ENCODE measurements around the gene SUGCT.

DNA sequence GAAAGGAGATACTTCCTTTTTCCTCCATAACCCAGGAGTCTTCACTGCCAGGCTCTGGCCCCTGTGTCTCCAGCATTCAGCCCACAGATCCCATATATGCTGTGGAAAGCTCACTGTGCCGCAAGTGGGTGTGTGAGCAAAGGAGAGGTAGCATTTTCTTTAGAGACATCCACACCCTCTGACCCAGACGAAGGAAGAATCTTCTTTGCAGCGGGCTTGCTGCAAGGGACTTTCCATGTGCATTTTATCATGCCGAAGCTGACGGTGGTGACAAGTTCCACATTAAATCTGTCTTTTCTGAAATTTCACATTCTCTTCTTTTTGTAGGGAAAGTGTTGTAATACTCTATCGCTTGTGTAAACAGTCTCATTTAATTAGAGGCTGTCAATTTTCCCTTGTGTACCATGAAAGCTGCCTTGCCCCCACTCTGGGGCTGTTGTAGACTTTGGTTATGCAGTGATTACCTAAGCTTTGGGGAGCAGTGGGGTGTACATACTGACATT lies 409.5 kb downstream of the SUGCT start:
- TF ChIP-seq, protein P1, sequence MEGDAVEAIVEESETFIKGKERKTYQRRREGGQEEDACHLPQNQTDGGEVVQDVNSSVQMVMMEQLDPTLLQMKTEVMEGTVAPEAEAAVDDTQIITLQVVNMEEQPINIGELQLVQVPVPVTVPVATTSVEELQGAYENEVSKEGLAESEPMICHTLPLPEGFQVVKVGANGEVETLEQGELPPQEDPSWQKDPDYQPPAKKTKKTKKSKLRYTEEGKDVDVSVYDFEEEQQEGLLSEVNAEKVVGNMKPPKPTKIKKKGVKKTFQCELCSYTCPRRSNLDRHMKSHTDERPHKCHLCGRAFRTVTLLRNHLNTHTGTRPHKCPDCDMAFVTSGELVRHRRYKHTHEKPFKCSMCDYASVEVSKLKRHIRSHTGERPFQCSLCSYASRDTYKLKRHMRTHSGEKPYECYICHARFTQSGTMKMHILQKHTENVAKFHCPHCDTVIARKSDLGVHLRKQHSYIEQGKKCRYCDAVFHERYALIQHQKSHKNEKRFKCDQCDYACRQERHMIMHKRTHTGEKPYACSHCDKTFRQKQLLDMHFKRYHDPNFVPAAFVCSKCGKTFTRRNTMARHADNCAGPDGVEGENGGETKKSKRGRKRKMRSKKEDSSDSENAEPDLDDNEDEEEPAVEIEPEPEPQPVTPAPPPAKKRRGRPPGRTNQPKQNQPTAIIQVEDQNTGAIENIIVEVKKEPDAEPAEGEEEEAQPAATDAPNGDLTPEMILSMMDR (IDR thresholded peaks at IDR 0.05): no peak
- no peak for TF ChIP-seq EMX1 (CRISPR knock-in tag; IDR thresholded peaks at IDR 0.05)
- no peak for TF ChIP-seq SP1 (CRISPR knock-in tag; conservative IDR thresholded peaks at IDR 0.05)
- no peak for TF ChIP-seq ZBTB21 (CRISPR knock-in tag; IDR thresholded peaks at IDR 0.05; ENCODE audit: borderline replicate concordance)
- TF ChIP-seq, protein P2, sequence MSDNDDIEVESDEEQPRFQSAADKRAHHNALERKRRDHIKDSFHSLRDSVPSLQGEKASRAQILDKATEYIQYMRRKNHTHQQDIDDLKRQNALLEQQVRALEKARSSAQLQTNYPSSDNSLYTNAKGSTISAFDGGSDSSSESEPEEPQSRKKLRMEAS (CRISPR knock-in tag; IDR thresholded peaks at IDR 0.05): no peak
- no peak for TF ChIP-seq ESRRA (CRISPR knock-in tag; IDR thresholded peaks at IDR 0.05; ENCODE audit: borderline replicate concordance)
- no peak for TF ChIP-seq ZNF317 (CRISPR knock-in tag; IDR thresholded peaks at IDR 0.05; ENCODE audit: borderline replicate concordance, low read depth)
- no peak for TF ChIP-seq NFYB (CRISPR knock-in tag; conservative IDR thresholded peaks at IDR 0.05; ENCODE audit: low read depth)
- no peak for TF ChIP-seq IRF2 (CRISPR knock-in tag; IDR thresholded peaks at IDR 0.05; ENCODE audit: borderline replicate concordance, low read depth)
- TF ChIP-seq, protein P3, sequence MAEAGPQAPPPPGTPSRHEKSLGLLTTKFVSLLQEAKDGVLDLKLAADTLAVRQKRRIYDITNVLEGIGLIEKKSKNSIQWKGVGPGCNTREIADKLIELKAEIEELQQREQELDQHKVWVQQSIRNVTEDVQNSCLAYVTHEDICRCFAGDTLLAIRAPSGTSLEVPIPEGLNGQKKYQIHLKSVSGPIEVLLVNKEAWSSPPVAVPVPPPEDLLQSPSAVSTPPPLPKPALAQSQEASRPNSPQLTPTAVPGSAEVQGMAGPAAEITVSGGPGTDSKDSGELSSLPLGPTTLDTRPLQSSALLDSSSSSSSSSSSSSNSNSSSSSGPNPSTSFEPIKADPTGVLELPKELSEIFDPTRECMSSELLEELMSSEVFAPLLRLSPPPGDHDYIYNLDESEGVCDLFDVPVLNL (CRISPR knock-in tag; IDR thresholded peaks at IDR 0.05; ENCODE audit: borderline replicate concordance, low read depth): no peak
- TF ChIP-seq, protein P4, sequence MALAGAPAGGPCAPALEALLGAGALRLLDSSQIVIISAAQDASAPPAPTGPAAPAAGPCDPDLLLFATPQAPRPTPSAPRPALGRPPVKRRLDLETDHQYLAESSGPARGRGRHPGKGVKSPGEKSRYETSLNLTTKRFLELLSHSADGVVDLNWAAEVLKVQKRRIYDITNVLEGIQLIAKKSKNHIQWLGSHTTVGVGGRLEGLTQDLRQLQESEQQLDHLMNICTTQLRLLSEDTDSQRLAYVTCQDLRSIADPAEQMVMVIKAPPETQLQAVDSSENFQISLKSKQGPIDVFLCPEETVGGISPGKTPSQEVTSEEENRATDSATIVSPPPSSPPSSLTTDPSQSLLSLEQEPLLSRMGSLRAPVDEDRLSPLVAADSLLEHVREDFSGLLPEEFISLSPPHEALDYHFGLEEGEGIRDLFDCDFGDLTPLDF (CRISPR knock-in tag; IDR thresholded peaks at IDR 0.05): no peak
